NCI-H82 treated with DMSO at 0.1 percent for 48 hours (cell line): ENCODE results near the gene WEE1.
A peak's percentile ranks its signal among the peaks of the same experiment; 100 is the strongest.
"Not testable (repeated sequence)": the region's sequence is repeated elsewhere in the genome, so short reads cannot be mapped to it uniquely, and the experiment has no call there.

Experiments used
- DNase-seq: peaks from one replicate; lab custom pipeline; 2025; ENCODE audit not compliant: unreplicated experiment; lab: John Stamatoyannopoulos, UW

The WEE1 gene

DNA sequence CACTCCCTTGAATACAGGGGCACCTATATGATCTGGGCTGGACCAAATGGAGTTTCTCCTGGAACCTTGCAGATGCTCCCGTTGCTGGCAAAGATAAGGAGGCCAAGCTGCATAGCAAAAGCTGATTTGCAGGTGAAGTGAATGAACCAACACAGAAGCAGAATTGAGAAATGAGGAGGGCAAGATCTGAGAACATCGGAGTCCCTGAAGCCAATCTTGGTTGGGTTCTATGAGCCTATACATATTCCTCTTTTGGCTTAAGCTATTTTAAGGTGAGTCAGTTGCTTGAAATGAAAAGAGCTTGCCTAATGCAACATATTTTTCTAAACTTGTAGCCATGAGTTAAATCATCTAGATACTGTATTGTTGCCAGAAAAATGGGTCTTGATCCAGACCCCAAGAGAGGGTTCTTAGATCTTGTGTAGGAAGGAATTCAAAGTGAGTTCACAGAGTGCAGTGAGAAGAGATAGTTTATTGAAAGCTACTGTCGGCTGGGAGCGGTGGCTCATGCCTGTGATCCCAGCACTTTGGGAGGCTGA lies 23.5 kb downstream of the WEE1 start:
- DNase-seq = no peak

DNA sequence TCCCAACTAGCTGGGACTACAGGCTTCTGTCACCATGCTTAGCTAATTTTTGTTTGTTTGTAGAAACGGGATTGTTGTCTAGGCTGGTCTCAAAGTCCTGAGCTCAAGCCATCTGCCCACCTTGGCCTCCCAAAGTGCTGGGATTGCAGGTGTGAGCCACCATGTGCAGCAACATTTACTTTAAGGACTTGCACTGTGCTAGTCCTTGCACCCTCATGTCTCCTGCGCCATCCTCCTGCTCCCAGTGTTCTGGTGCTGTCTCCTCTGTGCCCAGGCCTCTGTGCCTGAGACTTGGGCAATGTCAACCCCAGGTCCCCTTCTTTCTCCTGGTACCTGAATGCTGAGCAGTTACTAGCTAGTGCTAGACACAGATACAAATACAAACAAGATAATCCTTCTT lies 26.7 kb downstream of the WEE1 start:
- no peak for DNase-seq

DNA sequence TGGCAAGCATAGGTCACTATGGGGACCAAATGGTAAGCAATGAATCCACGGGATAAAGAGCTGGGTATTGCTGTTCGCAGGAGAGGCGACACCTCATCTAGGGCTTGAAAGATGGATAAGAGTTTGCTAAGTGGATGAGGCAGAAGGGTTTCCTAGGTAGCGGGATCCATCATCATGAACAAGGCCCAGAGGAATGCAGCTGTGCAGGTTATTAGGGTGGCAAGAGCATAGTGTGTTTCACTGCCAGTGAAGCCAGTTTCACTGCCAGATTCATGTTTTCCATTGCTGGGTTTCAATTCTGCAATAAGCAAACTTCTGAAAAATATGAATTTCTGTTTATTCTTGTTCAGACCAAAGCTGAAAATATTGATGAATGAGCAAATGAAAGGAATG lies 27.2 kb downstream of the WEE1 start:
- DNase-seq = peak; percentile 27

DNA sequence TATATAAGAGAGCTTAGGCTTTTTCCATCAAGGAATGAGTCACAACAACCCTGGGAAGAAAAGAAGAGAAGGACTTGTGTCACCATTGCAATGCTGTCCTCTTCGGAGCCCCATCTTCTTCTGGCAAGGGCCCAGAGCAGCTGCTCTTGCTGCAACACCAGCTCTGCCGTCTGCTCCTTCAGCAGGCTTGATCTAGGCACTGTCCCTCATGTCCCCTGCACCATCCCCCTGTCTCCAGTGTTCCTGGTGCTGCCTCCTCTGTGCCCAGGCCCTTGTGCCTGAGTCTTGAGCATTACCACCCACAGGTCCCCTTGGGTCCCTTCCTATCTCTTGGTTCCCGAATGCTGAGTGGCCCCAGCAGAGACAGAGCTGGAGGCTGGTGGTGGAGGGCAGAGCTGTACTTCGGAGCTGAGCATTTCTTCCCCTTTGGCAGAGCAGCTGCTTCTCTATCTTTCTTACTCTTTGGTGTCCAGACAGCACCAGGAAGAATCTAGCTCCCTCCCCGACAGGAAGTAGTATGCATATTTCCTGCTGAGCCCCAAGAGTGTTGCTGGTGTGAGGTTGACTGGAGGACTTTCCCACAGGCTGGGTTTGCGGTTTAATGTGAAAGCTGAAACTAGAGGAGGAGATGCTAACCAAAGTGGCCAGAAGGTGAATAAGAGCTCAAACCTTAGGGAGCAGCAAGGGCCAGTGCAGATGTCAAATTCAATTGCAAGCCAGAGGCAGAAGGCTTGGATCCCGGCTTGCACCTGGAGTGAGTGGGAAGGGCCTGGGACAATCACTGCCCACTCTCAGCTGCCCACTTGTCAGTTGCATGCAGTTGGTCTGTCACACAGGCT lies 27.8 kb downstream of the WEE1 start:
- no peak for DNase-seq

DNA sequence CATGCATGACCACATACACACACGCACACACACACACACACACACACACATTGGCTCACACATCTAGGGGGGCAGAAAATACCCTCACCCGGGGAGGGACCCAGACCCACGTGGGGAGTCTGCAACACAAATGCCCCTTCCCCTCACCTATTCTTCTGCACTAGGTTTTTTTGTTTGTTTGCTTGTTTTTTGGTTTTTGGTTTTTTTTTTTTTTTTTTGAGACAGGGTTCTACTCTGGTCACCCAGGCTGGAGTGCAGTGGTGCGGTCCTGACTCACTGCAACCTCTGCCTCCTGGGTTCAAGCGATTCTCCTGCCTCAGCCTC lies 28.4 kb downstream of the WEE1 start:
- DNase-seq = no peak

DNA sequence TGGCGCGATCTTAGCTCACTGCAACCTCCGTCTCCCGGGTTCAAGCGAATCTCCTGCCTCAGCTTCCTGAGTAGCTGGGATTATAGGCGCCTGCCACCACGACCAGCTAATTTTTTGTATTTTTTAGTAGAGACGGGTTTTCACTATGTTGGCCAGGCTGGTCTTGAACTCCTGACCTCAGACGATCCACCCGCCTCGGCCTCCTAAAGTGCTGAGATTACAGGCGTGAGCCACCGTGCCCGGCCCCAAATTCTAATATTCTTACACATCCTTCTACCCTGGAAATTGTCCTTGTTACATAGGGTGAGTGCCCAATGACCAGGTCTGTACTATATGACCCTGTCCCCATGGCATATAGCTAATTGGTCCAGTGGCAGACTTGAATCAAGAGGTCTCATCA lies 29.7 kb downstream of the WEE1 start:
- DNase-seq = not testable (repeated sequence)

DNA sequence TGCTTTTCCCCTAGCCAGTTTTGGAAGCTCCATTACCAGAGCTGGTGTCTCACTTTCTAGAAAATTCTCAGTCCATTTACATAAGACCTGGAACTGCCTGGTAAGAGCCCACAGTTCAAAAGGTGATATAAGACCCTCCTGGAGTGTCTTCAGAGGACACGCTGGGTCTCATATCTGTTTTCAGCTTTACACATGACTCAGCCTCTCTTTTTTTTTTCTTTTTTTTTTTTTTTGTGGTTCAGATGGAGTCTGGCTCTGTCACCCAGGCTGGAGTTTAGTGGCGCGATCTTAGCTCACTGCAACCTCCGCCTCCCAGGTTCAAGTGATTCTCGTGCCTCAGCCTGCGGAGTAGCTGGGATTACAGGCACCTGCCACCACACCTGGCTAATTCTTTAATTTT lies 30.7 kb downstream of the WEE1 start:
- no peak for DNase-seq

DNA sequence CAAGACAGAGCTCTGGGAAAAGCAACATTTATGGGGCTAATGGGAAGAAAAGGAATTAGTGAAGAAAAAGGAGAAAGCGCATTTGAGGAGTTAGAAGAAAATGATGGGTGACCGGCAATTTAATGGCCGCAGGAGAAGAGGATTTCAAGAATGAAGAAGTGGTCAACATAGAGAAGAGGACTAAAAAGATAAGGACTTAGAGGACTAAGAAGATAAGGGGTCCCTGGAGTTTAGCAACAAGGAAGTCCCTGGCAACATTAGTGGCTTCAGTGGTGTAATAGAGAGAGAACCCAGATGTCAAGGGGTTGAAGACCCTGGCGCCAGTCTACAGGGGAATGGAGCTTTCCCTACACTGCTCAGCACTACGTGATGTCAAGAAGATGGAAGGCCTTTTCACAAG lies 32.3 kb downstream of the WEE1 start:
- no peak for DNase-seq

DNA sequence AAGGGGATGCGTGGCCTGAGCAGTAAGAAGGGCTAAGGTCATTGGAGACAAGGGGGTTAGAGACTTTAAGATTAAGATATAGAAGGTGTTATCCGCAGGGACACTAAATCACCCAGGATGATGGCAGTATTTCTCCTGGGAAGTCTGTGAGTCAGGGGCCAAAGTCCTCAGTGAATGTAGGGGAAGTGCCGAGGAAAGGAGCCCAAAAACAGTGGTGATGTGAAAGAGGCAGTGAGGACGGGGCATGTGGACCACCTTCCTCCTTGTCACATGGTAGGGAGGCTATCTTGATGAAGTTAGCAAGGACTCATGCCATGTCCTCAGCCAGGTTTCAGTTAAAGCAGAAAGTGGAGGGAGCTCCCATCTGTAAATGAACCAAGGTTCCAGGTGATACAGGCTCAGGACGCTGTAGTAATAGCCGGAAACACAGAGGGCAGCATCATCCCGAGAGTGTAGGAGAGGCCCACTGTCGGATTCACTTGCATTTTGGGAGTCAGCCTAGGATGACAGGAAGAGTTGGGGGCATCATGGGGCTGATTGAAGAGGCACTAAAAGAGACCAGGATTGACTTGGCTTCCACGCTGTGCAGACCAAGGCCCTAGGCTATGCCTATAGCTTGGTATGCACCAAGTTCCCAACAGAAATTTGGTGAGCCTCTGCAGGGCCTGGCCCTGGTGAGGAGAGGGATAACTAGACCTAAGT lies 33.5 kb downstream of the WEE1 start:
- DNase-seq = no peak

DNA sequence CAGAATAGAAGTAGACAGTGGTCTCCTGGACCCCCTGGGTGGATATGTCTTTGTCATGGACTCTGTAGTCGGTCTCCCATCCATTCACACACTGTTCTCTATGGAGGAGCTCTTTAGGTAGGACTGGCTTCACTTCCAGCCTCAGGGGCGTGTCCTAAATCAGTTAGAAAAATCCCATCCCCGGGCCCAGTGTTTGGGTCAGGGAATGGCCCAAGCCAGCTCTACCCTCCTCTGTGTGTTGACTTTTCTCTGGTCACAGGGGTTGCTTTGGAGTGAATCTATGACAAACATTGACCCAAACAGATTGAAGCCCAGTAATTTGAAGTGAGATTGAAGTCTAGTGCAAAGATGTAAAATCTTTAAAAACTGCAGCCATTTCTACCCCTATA lies 34.0 kb downstream of the WEE1 start:
- no peak for DNase-seq

DNA sequence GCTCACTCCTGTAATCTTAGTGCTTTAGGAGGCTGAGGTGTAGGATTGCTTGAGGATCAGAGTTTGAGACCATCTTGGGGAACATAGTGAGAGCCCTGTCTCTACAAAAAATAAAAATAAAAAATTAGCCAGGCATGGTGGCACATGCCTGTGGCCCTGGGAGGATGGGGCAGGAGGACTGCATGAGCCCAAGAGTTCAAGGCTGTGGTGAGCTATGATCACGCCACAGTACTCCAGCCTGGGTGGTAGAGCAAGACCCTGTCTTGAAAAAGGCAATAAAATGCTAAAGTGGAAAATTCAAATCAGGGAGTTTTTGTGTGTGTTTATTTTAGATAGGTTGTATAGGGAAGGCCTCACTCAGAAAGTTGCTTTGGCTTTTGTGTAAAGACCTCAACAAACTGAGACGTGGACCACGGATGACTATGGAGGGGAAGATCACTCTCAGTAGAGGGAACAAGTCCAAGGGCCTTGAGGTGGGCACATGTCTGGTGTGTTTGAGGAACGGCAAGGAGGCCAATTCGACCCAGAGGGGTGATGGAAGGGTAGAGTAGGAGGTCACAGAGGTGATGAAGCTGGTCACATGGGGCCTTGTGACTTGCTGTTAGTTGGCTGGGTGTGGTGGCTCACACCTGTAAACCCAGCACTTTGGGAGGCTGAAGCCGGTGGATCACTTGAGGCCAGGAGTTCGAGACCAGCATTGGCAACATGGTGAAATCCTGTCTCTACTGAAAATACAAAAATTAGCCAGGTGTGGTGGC lies 35.7 kb downstream of the WEE1 start:
- no peak for DNase-seq

DNA sequence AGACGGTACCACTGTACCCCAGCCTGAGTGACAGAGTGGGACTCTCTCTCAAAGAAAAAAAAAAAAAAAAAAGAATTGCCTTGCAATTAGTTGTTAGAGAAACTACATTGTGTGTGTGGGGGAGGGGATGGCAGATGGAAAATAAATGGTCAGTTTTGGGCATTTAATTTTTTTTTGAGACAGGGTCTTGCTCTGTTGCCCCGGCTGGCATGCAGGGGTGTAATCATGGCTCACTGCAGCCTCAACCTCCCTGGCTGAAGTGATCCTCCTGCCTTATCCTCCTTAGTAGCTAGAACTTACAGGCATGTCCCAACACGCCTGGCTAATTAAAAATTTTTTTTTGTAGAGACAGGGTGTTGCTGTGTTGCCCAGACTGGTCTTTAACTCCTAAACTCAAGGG lies 36.4 kb downstream of the WEE1 start:
- DNase-seq = no peak

DNA sequence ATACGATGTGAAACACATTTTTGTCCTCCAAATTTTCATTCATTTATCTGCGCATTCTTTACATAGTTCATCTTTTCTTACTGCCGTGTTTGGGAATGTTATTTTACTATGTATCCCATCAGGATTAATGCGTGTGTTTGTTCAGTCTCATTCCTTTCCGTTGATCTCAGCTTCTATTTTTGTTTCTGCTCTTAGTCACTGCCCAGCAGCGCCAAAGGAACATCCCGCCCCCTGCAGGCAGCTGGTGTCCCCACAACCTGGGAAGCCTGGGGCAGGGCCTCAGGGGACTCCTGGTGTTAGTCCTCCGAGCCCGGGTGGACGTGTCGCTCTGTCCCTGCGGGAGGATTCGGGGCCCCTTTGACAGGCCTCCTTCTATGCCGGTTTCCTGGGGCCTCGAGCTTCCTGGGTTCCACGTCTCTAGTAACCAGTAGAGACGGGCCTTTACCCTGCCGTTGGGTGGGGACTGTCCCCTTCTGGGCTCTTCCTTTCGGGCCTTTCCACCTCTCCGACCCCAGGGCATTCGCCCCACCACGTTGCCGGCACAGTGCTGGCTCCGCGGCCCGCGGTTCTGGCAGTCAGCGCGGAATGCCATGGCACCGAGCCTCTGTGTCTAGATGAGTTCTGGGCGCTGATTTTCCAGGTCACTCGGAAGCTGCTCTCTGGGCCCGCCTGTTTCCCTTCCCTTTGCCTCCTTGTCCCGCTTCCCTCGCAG lies 39.8 kb downstream of the WEE1 start:
- peak; percentile 73 for DNase-seq

DNA sequence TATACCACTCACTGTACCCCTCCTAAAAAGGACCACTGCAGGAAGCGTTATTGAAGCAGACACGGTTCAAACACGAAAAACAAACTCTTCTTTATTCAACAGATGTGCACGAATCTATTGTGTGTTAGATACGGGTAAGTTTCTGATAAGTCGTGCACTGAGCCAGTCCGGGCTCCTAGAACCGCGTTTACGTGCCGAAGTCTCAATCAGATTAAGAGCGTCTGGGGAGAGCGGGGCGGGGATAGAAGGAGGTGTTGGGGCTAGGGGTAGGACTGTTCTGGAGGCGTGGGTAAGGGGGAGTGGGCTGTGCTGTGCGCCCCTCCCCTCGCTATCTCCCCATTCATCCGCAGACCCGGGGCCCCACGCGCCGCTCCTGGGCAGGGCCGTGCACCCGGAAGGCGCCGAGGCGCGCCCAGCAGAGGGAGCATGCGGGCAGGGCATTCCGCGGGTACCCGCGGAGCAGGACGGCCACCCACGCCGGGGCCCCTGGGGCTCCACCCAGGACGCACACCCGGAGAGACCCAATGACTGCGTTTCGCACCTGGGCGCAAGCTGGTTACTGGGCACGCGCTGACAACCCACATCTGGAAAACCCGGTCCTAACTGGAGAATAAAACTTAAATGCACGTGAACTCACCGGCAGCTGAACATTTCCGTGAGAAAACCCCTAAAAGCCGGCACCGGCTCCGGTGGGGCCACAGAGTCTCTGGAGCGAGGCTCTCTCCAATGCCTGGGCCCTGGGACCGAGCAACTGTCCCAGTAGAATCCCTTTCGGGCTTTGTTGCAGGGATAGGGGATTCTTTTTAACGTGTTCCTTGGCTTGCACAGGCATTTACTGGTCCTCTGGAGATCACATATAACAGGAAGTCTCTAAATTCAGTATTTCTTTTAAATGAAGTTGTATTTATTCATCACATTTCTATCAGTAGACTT lies 40.6 kb downstream of the WEE1 start:
- peak; percentile 27 for DNase-seq

DNA sequence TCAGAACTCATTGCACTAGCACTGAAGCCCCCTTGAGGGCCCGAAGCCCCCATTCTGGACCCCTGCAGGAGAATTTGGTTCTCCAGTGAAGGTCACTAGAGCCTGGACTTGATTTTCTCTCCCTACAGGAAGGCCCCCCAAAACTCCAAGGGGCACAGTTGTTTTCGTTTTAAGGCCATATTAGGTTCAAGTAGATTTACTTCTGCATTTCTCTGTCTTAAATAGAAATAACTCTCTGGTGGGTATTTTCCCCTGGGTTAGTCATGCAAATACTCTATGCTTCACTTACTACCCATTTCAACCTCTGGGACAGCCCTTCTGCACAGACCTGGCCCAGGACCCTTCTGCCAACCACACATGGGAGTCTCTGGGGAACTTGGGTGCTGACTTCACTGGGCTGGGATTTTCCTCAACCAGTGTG lies 41.6 kb downstream of the WEE1 start:
- no peak for DNase-seq

DNA sequence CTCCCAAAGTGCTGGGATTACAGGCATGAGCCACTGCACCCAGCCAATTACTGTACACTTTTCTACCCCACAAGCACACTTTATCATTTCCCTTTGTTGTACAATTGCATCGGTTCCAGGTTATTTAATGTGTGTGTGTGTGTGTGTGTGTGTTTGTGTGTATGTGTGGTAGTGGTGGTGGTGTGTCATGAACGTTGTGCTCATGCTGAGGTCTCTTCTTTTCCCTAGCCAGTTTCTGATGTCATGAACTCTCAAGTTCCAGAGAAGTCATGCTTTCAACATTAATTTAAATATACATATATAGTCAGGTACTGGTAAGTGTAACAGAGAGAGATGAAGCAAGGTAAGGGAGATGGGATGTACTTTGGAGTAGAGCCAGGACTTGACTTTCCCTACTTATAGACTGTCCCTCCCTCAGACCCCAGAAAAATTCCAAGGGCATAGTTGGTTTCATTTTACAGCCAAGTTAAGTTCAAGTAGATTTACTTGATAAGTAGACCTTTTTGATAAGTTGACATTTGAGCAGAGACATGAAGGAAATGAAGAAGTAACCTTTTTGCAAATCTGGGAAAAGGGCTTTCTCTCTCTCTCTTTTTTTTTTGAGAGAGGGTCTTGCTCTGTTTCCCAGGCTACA lies 42.7 kb downstream of the WEE1 start:
- DNase-seq = no peak

DNA sequence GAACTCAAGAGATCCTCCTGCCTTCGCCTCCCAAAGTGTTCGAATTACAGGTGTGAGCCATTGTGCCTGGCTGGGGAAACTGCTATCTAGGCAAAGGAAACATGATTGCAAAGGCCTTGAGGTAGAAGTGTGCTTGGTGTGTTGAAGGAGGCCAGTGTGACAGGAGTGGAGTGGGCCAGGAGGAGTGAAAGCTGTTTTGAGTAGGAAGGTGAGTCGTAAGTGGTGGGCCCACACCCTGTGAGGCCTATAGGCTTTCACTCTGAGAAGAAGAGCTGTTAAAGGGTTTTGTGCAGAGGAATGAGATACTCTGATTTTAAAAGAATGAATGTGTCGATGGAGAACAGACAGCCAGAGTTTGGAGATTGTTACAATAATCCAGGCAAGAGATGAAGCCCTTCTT lies 43.4 kb downstream of the WEE1 start:
- no peak for DNase-seq

DNA sequence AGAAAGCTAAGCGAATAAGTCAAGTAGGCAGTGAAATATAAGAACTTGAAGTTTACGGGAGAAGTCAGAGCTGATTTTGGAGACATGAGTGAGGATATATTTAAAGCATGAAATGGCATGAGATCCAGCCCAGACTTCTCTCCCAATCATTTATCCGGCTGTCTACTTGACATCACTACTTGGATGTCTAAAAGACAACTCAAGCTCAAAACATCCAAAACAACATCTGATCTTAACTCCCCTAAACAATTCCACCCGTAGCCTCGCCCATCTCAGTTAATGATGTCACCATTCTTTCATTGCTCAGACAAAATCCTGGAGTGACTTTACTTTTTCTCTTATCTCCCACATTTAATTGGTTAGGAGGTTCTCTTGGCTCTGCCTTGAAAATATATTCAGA lies 44.5 kb downstream of the WEE1 start:
- no peak for DNase-seq

DNA sequence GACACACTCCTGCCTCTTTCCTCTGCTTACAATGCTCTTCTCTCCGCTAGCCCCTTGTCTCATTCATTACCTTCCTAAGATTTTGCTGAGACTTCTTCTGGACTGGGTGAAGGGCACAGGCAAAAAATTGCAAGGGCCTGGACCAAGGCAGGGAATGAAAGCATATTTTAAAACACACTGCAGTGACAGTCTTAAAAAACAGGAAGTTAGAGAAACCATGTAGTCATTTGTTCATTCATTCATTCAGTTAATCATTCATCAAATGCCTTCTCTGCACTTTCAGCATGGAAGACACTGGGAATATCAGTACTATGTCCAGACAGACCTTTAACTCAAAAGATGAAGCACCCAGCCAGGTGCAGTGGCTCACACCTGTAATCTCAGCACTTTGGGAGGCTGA lies 45.5 kb downstream of the WEE1 start:
- no peak for DNase-seq

DNA sequence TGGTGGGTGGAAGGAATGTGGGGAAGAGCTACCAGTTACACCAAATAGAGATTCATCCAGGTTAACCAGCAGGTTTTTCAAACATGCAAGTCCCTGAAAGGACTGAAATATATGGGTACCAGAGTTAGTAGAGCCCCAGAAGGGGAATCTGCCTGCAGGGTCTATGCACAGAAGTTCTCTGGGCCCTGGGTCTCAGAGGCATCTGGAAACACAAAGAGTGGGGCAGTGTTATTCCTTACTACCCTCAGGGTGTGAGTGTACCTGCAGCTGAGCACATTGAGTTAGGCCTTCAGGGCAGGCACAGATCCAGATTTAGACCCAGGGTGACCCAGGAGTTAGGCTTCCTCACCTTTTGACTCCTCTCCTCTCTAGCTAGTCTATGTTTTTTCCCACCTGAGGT lies 46.5 kb downstream of the WEE1 start:
- no peak for DNase-seq
